HG03571 (cell line): ENCODE results near the gene KCNK16.

Experiments used
- ATAC-seq: cut with Tn5 transposase; IDR thresholded peaks from one replicate; pipeline ENCODE4 v1.9.1; 2021; ENCODE audit not compliant: unreplicated experiment

KCNK16 gene

GRCh38 chr6:39322306-39322850, at the start of gene KCNK16:
KCNK16 (minus strand) TSS chr6:39322702; CDS start chr6:39322540, 162 bp downstream.
- ATAC-seq, result no peak

- ATAC-seq, result no peak
Measured at GRCh38 chr6:39370390-39370789, 47.9 kb upstream of the KCNK16 start.

- no peak for ATAC-seq
Measured at GRCh38 chr6:39369987-39370386, 47.5 kb upstream of the KCNK16 start.

- no peak for ATAC-seq
Measured at GRCh38 chr6:39367700-39368099, 45.2 kb upstream of the KCNK16 start.

- ATAC-seq, result no peak
Measured at GRCh38 chr6:39366931-39367618, 44.6 kb upstream of the KCNK16 start.

GRCh38 chr6:39365281-39366074, 43.0 kb upstream of the KCNK16 start:
- ATAC-seq, result no peak

GRCh38 chr6:39363280-39363679, 40.8 kb upstream of the KCNK16 start:
- ATAC-seq, result no peak

GRCh38 chr6:39362487-39362865, 40.0 kb upstream of the KCNK16 start:
- ATAC-seq, result no peak

- no peak for ATAC-seq
Measured at GRCh38 chr6:39361657-39362486, 39.4 kb upstream of the KCNK16 start.

GRCh38 chr6:39360378-39360777, 37.9 kb upstream of the KCNK16 start:
- no peak for ATAC-seq

- no peak for ATAC-seq
Measured at GRCh38 chr6:39357998-39358686, 35.6 kb upstream of the KCNK16 start.

GRCh38 chr6:39353698-39354315, 31.3 kb upstream of the KCNK16 start:
- no peak for ATAC-seq

GRCh38 chr6:39350723-39351505, 28.4 kb upstream of the KCNK16 start:
- ATAC-seq, result no peak

- no peak for ATAC-seq
Measured at GRCh38 chr6:39348740-39349139, 26.2 kb upstream of the KCNK16 start.

GRCh38 chr6:39347906-39348585, 25.5 kb upstream of the KCNK16 start:
- no peak for ATAC-seq

GRCh38 chr6:39347206-39347605, 24.7 kb upstream of the KCNK16 start:
- ATAC-seq, result no peak

- no peak for ATAC-seq
Measured at GRCh38 chr6:39344821-39345280, 22.3 kb upstream of the KCNK16 start.

- ATAC-seq, result no peak
Measured at GRCh38 chr6:39343396-39343870, 20.9 kb upstream of the KCNK16 start.
